HG02884 (cell line): Measurements from ENCODE around the gene PPFIA4.

Experiments used
- ATAC-seq: cut with Tn5 transposase; IDR thresholded peaks from one replicate; pipeline ENCODE4 v1.9.1; 2021; ENCODE audit warnings: mild to moderate bottlenecking, moderate library complexity; ENCODE audit not compliant: unreplicated experiment

PPFIA4 gene

DNA sequence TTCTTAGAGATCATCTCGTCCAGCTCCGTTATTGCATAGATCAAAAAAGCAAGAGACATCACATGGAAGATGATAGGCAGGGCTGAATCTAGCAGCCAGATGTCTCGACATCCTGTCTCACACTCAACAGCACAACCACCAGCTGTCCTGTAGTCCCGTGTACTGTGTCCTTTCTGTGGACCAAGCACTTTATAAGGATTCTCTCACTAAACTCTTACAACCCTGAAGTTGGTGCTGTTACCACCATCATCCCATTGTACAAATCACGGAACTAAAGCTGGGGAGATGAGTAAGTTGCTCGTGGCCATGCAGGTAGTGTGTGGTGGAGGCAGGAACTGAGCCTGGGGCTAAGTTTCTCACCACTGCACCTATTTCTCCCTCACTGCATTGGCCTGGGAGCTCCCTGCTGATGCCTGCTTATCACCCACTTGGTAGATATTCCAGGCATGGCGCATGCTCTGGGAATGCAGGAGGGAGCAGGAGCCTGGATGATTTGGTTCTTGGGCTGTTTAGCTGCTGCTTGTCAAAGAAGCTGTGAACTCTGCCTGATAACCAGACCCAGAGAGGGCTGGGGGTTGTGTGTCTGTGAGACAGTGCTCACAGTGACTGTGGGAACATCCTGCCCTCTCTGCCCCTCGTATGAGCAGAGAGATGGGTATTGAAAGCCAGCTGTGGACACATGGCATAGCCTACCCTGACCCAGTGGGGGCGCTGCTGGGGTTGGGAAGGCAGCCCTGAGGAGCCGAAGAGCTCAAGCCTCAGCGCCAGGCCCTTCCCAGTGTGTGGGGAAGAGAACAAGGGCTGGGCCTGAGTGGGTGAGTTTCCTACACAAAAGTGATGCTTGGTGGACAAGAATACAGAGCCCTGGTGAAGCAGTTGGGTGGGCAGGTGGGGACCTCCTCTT, 13.6 kb downstream of the PPFIA4 start:
- ATAC-seq = no peak

GRCh38 chr1:203040513-203041275, 14.4 kb downstream of the PPFIA4 start:
- no peak for ATAC-seq

- no peak for ATAC-seq
Measured at GRCh38 chr1:203041351-203041932, 15.2 kb downstream of the PPFIA4 start.

GRCh38 chr1:203043830-203044545, 17.7 kb downstream of the PPFIA4 start:
- no peak for ATAC-seq

DNA sequence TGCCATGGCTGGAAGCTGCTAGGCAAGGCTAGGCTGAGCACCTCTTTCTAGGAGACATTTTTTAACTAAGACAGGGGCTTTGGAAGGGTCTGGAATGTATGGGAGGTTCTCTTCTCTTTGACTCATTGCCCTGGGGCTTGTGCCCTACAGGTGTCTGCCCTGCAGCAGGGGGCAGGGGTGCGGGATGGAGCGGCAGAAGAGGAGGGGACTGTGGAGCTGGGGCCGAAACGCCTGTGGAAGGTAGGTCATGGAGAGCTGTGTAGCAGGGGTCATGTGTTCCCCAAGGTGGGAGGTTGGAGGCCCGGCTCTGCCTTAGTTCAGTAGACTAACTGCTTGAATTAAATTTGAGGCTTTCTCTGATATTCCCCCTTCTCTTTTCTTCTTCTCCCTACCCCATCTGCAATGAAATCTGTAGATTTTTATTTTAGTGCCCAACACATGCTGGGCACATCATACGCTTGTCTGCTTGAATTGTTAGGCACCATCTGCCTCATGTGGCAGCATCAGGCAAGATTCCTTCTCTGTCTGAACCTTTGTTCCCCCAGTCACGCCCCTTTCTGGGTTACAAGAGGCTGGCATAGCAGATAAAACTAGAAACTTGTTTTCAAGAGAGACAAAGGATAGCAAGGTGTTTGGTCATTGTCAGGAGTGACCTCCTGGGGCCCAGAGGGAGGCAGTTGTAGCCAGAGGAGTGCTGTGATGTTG, 18.4 kb downstream of the PPFIA4 start:
- ATAC-seq = no peak

GRCh38 chr1:203045336-203045735, 19.0 kb downstream of the PPFIA4 start:
- ATAC-seq = no peak

GRCh38 chr1:203045821-203046594, 19.7 kb downstream of the PPFIA4 start:
- no peak for ATAC-seq

DNA sequence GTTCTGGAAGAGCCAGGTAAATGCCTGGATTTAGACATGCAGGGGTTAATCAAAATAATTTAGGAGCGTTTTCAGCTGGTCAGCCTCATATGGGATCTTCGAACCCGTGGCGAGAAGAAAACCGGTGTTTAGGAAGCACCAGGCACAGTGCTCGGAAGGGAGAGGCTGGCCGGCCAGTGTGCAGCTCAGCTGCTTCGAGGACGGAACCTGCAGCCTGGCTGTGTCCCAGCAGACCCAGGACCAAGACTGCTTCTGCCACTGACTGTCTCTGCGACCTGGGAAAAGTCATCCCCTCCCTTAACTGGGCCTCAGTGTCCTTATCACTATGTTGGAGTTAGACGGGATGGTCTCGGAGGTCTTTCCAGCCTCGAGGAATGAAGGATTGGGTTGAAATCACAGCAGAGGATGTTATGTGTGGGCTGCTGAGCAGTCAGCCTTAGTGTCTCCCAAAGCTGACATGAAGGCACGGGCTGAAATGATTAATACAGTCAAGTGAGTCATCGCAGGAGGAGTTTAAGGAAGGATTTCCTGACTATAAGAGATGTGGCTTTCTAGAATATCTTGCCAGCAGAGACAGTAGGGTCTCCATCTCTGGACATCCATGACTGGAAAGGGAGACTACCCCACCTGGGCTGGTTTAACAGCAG, 20.8 kb downstream of the PPFIA4 start:
- no peak for ATAC-seq

GRCh38 chr1:203048086-203048485, 21.8 kb downstream of the PPFIA4 start:
- no peak for ATAC-seq

DNA sequence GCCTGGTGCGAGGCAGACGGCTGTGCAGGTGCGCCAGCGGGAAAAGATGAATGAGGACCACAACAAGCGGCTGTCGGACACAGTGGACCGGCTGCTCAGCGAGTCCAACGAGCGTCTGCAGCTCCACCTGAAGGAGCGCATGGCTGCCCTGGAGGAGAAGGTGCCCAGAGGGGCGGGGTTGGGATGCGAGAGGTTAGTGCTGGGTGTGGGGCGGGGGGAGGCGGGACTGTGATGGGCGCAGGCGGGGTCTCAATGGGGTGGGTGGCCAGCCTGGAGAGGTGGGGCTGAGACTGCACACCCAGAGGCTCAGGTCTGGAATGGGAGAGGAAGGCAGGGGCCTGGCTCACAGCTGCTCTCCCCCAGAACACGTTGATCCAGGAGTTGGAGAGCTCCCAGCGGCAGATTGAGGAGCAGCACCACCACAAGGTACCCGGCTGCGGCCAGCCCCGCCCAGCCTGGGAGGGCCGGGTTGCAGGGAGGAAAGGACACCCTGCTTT, 22.3 kb downstream of the PPFIA4 start:
- ATAC-seq = no peak

GRCh38 chr1:203049077-203049476, 22.8 kb downstream of the PPFIA4 start:
- ATAC-seq = no peak

DNA sequence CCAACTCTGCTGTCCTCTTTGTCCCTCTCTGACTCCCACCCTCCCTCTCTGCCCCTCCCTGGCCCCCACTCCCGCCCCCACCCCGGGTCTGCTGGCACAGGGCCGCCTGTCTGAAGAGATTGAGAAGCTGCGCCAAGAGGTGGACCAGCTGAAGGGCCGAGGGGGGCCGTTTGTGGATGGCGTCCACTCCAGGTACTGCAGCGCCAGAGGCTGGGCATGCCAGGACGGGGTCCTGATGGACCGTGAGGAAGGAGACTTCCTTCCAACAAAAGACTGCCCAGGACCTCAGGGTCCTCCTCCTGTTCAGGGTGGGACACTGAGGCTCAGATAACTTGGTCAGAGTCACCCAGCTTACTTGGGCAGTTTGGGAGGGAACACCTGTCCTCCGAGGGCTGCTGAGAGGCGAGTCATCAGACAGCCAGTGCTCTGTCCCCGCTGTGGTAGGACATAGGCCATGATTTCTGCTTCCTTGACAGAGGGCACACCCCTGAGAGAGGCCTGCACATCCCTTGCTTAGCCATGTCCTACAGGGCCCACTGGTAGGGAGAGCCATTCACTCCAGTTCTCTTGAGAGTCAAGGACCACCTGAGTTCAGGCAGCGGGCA, 23.4 kb downstream of the PPFIA4 start:
- ATAC-seq = no peak

GRCh38 chr1:203050826-203051225, 24.5 kb downstream of the PPFIA4 start:
- no peak for ATAC-seq

GRCh38 chr1:203051841-203052324, 25.6 kb downstream of the PPFIA4 start:
- no peak for ATAC-seq

- no peak for ATAC-seq
Measured at GRCh38 chr1:203052601-203053000, 26.3 kb downstream of the PPFIA4 start.

DNA sequence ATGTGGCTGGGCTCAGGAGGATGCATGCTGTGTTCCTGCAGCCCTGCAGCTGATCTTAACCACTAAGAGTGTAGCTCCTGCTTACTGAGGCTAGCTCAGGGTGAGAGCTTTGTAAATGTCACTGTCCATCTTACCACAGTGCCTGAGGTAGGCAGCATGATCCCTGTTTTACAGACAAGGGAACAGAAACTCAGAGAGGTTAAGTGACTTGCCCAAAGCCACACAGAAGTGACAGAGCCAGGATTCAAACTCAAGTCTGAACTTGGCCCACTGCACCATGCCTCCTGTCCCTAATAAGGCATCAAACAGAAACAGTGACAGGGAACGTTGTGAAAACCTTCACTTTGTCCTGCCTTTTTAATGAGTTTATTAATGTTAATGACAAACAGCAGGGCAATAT, 27.9 kb downstream of the PPFIA4 start:
- no peak for ATAC-seq

GRCh38 chr1:203054642-203055041, 28.4 kb downstream of the PPFIA4 start:
- ATAC-seq = no peak

DNA sequence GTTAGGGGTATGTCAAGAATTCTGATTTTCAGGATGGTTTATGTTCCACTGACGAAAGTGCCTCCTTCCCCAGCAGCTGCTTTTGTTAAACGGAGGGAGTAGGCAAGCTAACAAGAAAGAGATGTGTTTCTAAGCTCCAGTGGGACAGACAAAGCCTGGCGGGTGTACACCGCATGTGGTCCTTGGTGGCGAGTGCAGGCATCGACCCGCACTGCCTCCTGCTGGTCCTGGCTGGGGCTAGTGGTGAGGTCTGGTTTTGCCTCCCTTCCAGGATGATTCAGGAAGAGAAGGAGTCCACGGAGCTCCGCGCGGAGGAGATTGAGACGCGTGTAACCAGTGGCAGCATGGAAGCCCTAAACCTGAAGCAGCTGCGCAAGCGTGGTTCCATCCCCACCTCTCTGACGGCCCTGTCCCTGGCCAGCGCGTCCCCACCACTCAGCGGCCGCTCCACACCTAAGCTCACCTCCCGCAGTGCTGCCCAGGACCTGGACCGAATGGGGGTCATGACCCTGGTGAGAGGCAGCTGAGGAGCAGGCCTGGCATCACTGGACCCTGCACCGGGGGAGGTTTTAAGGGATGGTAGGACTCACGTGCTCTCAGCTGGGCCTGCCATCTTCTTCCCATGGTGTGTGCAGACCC, 29.0 kb downstream of the PPFIA4 start:
- no peak for ATAC-seq
